ENCODE measurements around the gene MAPK1. TPM values are rescaled to one million over a fixed set of nuclear protein-coding genes. Genes with fewer than 3 reads are reported as not detected.

Gene MAPK1
- 38.0 and 38.8 TPM in 2 replicates for total RNA-seq

GRCh38 chr22:21867528-21868266 is at the start of gene MAPK1:
TSS of gene MAPK1 (minus strand) at chr22:21867645. CDS start at chr22:21867440, 205 bp downstream.

GRCh38 chr22:21735200-21736083 is 132.0 kb downstream of the MAPK1 start, which contains the start of gene YPEL1:
TSS of gene YPEL1 (minus strand) at chr22:21735794. CDS start at chr22:21710744, 25,050 bp downstream.

Other genes with a start within 250 kb of the MAPK1 start
- 60.8 and 90.0 TPM in 2 replicates for gene YDJC, start 237.6 kb downstream of the MAPK1 start, total RNA-seq
- gene CCDC116, start 234.9 kb downstream of the MAPK1 start, total RNA-seq = 0.13 and 0.16 TPM in 2 replicates
- gene SDF2L1, start 225.3 kb downstream of the MAPK1 start, total RNA-seq = 47.8 and 126 TPM in 2 replicates
- 34.5 and 35.6 TPM in 2 replicates for gene PPIL2, start 201.6 kb downstream of the MAPK1 start, total RNA-seq
- 3.3 and 5.3 TPM in 2 replicates for gene YPEL1, start 131.9 kb downstream of the MAPK1 start, total RNA-seq
- 25.1 and 27.6 TPM in 2 replicates for gene PPM1F, start 85.2 kb upstream of the MAPK1 start, total RNA-seq
- gene TOP3B, start 115.1 kb upstream of the MAPK1 start, total RNA-seq = 26.6 and 30.1 TPM in 2 replicates

All from mesangial cell (primary cell).